ENCODE results near the gene N4BP2L2. TPM values are rescaled to one million over a fixed set of nuclear protein-coding genes. Genes with fewer than 3 reads are reported as not detected.

The N4BP2L2 gene
- total RNA-seq, 3 donors from 2014 or later, result 130 to 341 (median 250) TPM

DNA sequence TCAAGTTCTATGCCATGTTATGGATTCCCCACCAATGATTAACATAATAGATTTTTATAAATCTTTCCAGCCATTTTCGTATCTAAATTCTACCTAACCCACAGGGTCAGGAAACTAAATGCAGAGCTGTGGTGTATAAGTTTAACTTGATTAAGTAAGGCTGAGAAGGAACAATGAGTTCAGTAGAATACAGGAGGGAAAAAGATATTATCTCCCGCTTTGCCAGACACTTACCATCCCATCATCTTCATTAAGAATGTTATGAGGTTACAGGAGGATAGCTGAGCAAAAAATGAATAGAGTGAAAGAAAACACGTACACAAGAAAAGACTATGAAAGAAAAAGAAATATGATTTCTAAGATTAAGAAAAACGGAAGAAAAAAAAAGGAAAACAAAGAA lies 27.1 kb downstream of the N4BP2L2 start:
- no peak overlapping the region for H3K4me3 ChIP-seq
- H3K36me3 ChIP-seq, result no peaks in the 10 kb centered on the region
- intact Hi-C loops (cut with DNase I; ENCODE audit: low total_unique reads), result no loop called here
- no peak overlapping the region for H3K27ac ChIP-seq
- H3K4me1 ChIP-seq, result no peaks in the 10 kb centered on the region
- DNase-seq (ENCODE audit: low spot score in 2 of 2), result no peak
- no peaks in the 10 kb centered on the region for H3K27me3 ChIP-seq
- TF ChIP-seq POLR2A (IDR thresholded peaks at IDR 0.05) (no peak), POLR2AphosphoS5 (IDR thresholded peaks at IDR 0.05) (no peak)
- TF ChIP-seq, protein P1, sequence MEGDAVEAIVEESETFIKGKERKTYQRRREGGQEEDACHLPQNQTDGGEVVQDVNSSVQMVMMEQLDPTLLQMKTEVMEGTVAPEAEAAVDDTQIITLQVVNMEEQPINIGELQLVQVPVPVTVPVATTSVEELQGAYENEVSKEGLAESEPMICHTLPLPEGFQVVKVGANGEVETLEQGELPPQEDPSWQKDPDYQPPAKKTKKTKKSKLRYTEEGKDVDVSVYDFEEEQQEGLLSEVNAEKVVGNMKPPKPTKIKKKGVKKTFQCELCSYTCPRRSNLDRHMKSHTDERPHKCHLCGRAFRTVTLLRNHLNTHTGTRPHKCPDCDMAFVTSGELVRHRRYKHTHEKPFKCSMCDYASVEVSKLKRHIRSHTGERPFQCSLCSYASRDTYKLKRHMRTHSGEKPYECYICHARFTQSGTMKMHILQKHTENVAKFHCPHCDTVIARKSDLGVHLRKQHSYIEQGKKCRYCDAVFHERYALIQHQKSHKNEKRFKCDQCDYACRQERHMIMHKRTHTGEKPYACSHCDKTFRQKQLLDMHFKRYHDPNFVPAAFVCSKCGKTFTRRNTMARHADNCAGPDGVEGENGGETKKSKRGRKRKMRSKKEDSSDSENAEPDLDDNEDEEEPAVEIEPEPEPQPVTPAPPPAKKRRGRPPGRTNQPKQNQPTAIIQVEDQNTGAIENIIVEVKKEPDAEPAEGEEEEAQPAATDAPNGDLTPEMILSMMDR (IDR thresholded peaks at IDR 0.05), result no peak
- no peaks in the 10 kb centered on the region for H3K9me3 ChIP-seq

DNA sequence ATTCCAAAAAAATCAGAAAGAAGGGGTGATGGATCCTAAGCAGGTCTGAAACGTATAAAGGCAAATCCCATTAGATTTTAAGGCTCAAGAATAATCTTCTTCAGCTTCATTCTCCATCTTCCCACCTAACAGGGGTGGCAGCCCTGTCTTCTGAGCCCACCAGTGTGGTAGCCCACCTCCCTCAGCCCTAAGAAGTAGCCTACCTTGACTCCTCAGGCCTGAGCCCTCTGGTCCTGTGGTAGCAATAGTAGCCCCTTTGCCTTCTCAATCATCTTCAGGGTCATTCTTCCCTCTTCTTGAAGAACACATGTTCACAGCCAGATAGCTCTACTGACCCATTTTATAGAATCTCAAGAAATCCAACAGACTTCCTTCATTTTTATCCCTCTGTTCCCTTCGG lies 33.7 kb downstream of the N4BP2L2 start:
- intact Hi-C loops (cut with DNase I; ENCODE audit: low total_unique reads), result no loop called here
- Histone ChIP-seq H3K9me3 (no peaks in the 10 kb centered on the region), H3K27ac (peak overlapping the region in 1 of 2 donors; percentile 42), H3K27me3 (no peaks in the 10 kb centered on the region), H3K4me3 (no peak overlapping the region), H3K36me3 (no peaks in the 10 kb centered on the region), H3K4me1 (no peaks in the 10 kb centered on the region)
- DNase-seq (ENCODE audit: low spot score in 2 of 2), result no peak
- TF ChIP-seq POLR2AphosphoS5 (IDR thresholded peaks at IDR 0.05) (no peak), POLR2A (IDR thresholded peaks at IDR 0.05) (no peak)
- TF ChIP-seq, protein P1 (IDR thresholded peaks at IDR 0.05), result no peak

DNA sequence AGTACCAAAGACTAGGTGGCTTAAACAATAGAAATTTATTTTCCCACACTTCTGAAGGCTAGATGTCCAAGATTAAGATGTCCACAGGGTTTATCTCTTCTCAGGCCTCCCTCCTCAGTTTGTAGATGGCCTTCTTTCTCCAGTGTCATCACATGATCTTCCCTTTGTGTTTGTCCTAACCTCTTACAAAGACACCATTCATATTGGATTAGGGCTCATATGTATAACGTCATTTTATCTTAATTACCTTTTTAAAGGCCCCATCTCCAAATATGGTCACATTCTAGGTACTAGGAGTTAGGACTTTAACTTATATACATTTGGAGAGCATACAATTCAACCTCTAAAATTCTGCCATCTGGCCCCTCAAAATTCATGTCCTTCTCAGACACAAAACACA lies 34.3 kb downstream of the N4BP2L2 start:
- intact Hi-C loops (cut with DNase I; ENCODE audit: low total_unique reads), result no loop called here
- H3K27me3 ChIP-seq, result no peaks in the 10 kb centered on the region
- no peaks in the 10 kb centered on the region for H3K9me3 ChIP-seq
- H3K4me3 ChIP-seq, result no peak overlapping the region
- no peaks in the 10 kb centered on the region for H3K4me1 ChIP-seq
- peak overlapping the region in 1 of 2 donors; percentile 42 for H3K27ac ChIP-seq
- TF ChIP-seq, protein P1 (IDR thresholded peaks at IDR 0.05), result no peak
- TF ChIP-seq POLR2A (IDR thresholded peaks at IDR 0.05) (no peak), POLR2AphosphoS5 (IDR thresholded peaks at IDR 0.05) (no peak)
- no peak for DNase-seq (ENCODE audit: low spot score in 2 of 2)
- H3K36me3 ChIP-seq, result no peaks in the 10 kb centered on the region

DNA sequence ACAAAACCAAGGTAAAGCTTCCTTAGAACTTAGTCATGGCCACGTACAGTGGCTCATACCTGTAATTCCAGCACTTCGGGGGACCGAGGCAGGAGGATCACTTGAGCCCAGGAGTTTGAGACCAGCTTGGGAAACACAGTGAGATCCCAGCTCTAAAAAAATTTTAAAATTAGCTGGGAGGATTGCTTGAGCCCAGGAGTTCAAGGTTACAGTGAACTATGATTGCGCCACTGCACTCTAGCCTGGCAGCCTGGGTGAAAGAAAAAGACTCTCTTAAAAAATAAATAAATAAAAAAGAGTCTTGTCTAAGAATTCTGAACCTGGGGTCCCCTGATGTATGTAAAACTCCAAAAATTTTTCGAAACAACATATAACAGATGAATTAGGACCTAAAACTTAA lies 34.9 kb downstream of the N4BP2L2 start:
- Histone ChIP-seq H3K27ac (no peak overlapping the region), H3K9me3 (no peaks in the 10 kb centered on the region), H3K4me3 (no peak overlapping the region), H3K36me3 (no peaks in the 10 kb centered on the region), H3K4me1 (no peaks in the 10 kb centered on the region), H3K27me3 (no peaks in the 10 kb centered on the region)
- intact Hi-C loops (cut with DNase I; ENCODE audit: low total_unique reads), result no loop called here
- TF ChIP-seq, protein P1 (IDR thresholded peaks at IDR 0.05), result no peak
- TF ChIP-seq POLR2AphosphoS5 (IDR thresholded peaks at IDR 0.05) (no peak), POLR2A (IDR thresholded peaks at IDR 0.05) (no peak)
- no peak for DNase-seq (ENCODE audit: low spot score in 2 of 2)

DNA sequence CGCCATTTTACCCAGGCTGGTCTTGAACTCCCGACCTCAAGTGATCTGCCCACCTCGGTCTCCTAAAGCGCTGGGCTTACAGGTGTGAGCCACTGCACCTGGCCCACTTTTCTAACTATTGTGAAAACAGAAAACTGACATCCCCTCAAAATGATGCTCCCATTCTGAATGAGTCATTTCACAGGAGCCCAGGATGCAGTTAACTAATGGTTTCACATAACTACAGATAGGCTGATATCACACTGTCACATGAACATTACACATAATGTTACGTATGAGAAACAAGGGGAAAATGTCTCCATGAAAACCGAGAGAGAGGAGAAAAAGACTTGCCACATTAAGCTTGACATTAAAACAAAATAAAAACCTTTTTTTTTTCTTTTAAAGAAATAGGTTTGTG lies 37.5 kb downstream of the N4BP2L2 start:
- Histone ChIP-seq H3K36me3 (no peaks in the 10 kb centered on the region), H3K4me1 (no peaks in the 10 kb centered on the region), H3K27me3 (no peaks in the 10 kb centered on the region), H3K9me3 (no peaks in the 10 kb centered on the region), H3K4me3 (no peak overlapping the region), H3K27ac (no peak overlapping the region)
- no peak for TF ChIP-seq POLR2A (IDR thresholded peaks at IDR 0.05)
- TF ChIP-seq POLR2AphosphoS5 (IDR thresholded peaks at IDR 0.05), result no peak
- TF ChIP-seq, protein P1 (IDR thresholded peaks at IDR 0.05), result no peak
- no peak for DNase-seq (ENCODE audit: low spot score in 2 of 2)
- intact Hi-C loops (cut with DNase I; ENCODE audit: low total_unique reads), result no loop called here

All from breast epithelium (tissue), 4 donors.